Astrocyte of the hippocampus (primary cell): ENCODE data around the gene C9.
A peak's percentile ranks its signal among the peaks of the same experiment; 100 is the strongest.
"Not testable (repeated sequence)": the region's sequence is repeated elsewhere in the genome, so short reads cannot be mapped to it uniquely, and the experiment has no call there.

Experiments used
- DNase-seq: peaks from one replicate; pipeline ENCODE4 v3.0.0; 2011; ENCODE audit warnings: low read depth, low spot score

The C9 gene

GRCh38 chr5:39262981-39263380, 101.3 kb downstream of the C9 start:
- no peak for DNase-seq

- DNase-seq, result no peak
Observed at GRCh38 chr5:39260095-39260494, 104.2 kb downstream of the C9 start.

GRCh38 chr5:39257554-39257953, 106.7 kb downstream of the C9 start:
- DNase-seq, result no peak

- peak; percentile 26 for DNase-seq
Observed at GRCh38 chr5:39256477-39257235, 107.6 kb downstream of the C9 start.

- DNase-seq, result no peak
Observed at GRCh38 chr5:39255406-39255805, 108.9 kb downstream of the C9 start.

GRCh38 chr5:39254671-39255070, 109.6 kb downstream of the C9 start:
- DNase-seq, result no peak

GRCh38 chr5:39253196-39253595, 111.1 kb downstream of the C9 start:
- no peak for DNase-seq

- DNase-seq, result no peak
Observed at GRCh38 chr5:39249564-39250274, 114.6 kb downstream of the C9 start.

- no peak for DNase-seq
Observed at GRCh38 chr5:39249069-39249468, 115.2 kb downstream of the C9 start.

- no peak for DNase-seq
Observed at GRCh38 chr5:39240750-39241149, 123.5 kb downstream of the C9 start.

- DNase-seq, result no peak
Observed at GRCh38 chr5:39238366-39239105, 125.8 kb downstream of the C9 start.

- no peak for DNase-seq
Observed at GRCh38 chr5:39236718-39237117, 127.6 kb downstream of the C9 start.

- DNase-seq, result no peak
Observed at GRCh38 chr5:39235648-39236047, 128.6 kb downstream of the C9 start.

- not testable (repeated sequence) for DNase-seq
Observed at GRCh38 chr5:39234494-39234893, 129.8 kb downstream of the C9 start.
